HEK293 (cell line): ENCODE results near the gene ENO2.
"Not testable (repeated sequence)": the region's sequence is repeated elsewhere in the genome, so short reads cannot be mapped to it uniquely, and the experiment has no call there.

Experiments
- CTCF ChIA-PET: fragments of 350-600 bp; formaldehyde crosslinking; extraction: SDS; loops from one replicate; lab custom pipeline; 2021; ENCODE audit warnings: antibody characterized with exemption; lab: Yijun Ruan, JAX
- POLR2A ChIA-PET: fragments of 300-600 bp; formaldehyde crosslinking; extraction: SDS; loops from one replicate; lab custom pipeline; 2020; ENCODE audit warnings: antibody characterized with exemption, inconsistent platforms; lab: Yijun Ruan, JAX
- H3K27ac ChIP-seq: fragments of 200-500 bp; sonication (Bioruptor generic); 2 replicates; pipeline ENCODE4 v1.5.1; 2014; ENCODE audit warnings: low read depth, low read length, control low read depth, inconsistent platforms; ENCODE audit errors: extremely low read depth
- H3K36me3 ChIP-seq, 2 experiments: fragments of 200-500 bp in 1 of 2; sonication (Bioruptor generic) in 1 of 2; 1 replicate in 1 of 2; 2 replicates in 1 of 2; pipeline ENCODE4 v1.5.1; 2014 to 2017; ENCODE audit warnings: inconsistent platforms in 2 of 2, low read length in 2 of 2; ENCODE audit not compliant: control insufficient read depth in 2 of 2, insufficient read depth in 1 of 2
- H3K4me1 ChIP-seq: fragments of 200-500 bp; sonication (Bioruptor generic); 2 replicates; pipeline ENCODE4 v1.5.1; 2014; ENCODE audit warnings: mild to moderate bottlenecking, low read length, inconsistent platforms; ENCODE audit not compliant: control insufficient read depth, insufficient read depth
- H3K4me3 ChIP-seq: 2 replicates; pipeline ENCODE4 v1.5.1; 2011; ENCODE audit warnings: low read depth, mild to moderate bottlenecking, control low read depth, low read length, moderate library complexity
- H3K9me3 ChIP-seq: fragments of 200-500 bp; sonication (Bioruptor generic); 2 replicates; pipeline ENCODE4 v1.5.1; 2014; ENCODE audit warnings: low read depth, low read length, inconsistent platforms; ENCODE audit not compliant: control insufficient read depth, insufficient read depth
- GFI1B ChIP-seq: fragments of 450-650 bp; formaldehyde crosslinking; IDR thresholded peaks from 2 replicates; pipeline ENCODE4 v1.5.1; 2016; ENCODE audit warnings: missing biosample characterization, missing genetic modification characterization
- KLF10 ChIP-seq: fragments of 450-650 bp; IDR thresholded peaks from 2 replicates; pipeline ENCODE4 v1.5.1; 2018; ENCODE audit warnings: missing biosample characterization, mild to moderate bottlenecking, missing genetic modification characterization
- KLF7 ChIP-seq: fragments of 450-650 bp; formaldehyde crosslinking; IDR thresholded peaks from 2 replicates; pipeline ENCODE4 v1.5.1; 2016; ENCODE audit warnings: missing biosample characterization, missing genetic modification characterization, borderline replicate concordance
- KLF8 ChIP-seq: fragments of 450-650 bp; formaldehyde crosslinking; IDR thresholded peaks from 2 replicates; pipeline ENCODE4 v1.5.1; 2016; ENCODE audit warnings: missing biosample characterization, missing genetic modification characterization
- SP2 ChIP-seq: fragments of 450-650 bp; formaldehyde crosslinking; IDR thresholded peaks from 2 replicates; pipeline ENCODE4 v1.5.1; 2016; ENCODE audit warnings: missing biosample characterization, missing genetic modification characterization
- ZBTB17 ChIP-seq: fragments of 450-650 bp; formaldehyde crosslinking; IDR thresholded peaks from 2 replicates; pipeline ENCODE4 v1.5.1; 2016; ENCODE audit warnings: missing biosample characterization, missing genetic modification characterization
- ZNF121 ChIP-seq: fragments of 450-650 bp; formaldehyde crosslinking; IDR thresholded peaks from 2 replicates; pipeline ENCODE4 v1.5.1; 2016; ENCODE audit warnings: missing biosample characterization, missing genetic modification characterization
- ZNF140 ChIP-seq: fragments of 450-650 bp; formaldehyde crosslinking; IDR thresholded peaks from 2 replicates; pipeline ENCODE4 v1.5.1; 2016; ENCODE audit warnings: missing biosample characterization, missing genetic modification characterization
- ZNF155 ChIP-seq: fragments of 450-650 bp; formaldehyde crosslinking; IDR thresholded peaks from 2 replicates; pipeline ENCODE4 v1.5.1; 2016; ENCODE audit warnings: missing biosample characterization, missing genetic modification characterization
- ZNF157 ChIP-seq: fragments of 450-650 bp; formaldehyde crosslinking; IDR thresholded peaks from 2 replicates; pipeline ENCODE4 v1.5.1; 2016; ENCODE audit warnings: missing biosample characterization, missing genetic modification characterization
- ZNF223 ChIP-seq: fragments of 450-650 bp; formaldehyde crosslinking; IDR thresholded peaks from 2 replicates; pipeline ENCODE4 v1.5.1; 2016; ENCODE audit warnings: missing biosample characterization, missing genetic modification characterization
- ZNF311 ChIP-seq: fragments of 450-650 bp; formaldehyde crosslinking; IDR thresholded peaks from 2 replicates; pipeline ENCODE4 v1.5.1; 2017; ENCODE audit warnings: missing biosample characterization, missing genetic modification characterization, borderline replicate concordance
- ZNF362 ChIP-seq: fragments of 450-650 bp; formaldehyde crosslinking; IDR thresholded peaks from 2 replicates; pipeline ENCODE4 v1.5.1; 2016; ENCODE audit warnings: missing biosample characterization, missing genetic modification characterization
- ZNF366 ChIP-seq: fragments of 450-650 bp; formaldehyde crosslinking; conservative IDR thresholded peaks from 2 replicates; pipeline ENCODE4 v1.5.1; 2016; ENCODE audit warnings: missing biosample characterization, missing genetic modification characterization
- ZNF561 ChIP-seq: fragments of 450-650 bp; IDR thresholded peaks from 2 replicates; pipeline ENCODE4 v1.5.1; 2018; ENCODE audit warnings: missing biosample characterization, missing genetic modification characterization, borderline replicate concordance
- ZNF629 ChIP-seq: fragments of 450-650 bp; formaldehyde crosslinking; IDR thresholded peaks from 2 replicates; pipeline ENCODE4 v1.5.1; 2017; ENCODE audit warnings: missing biosample characterization, missing genetic modification characterization
- ZNF776 ChIP-seq: fragments of 450-650 bp; formaldehyde crosslinking; IDR thresholded peaks from 2 replicates; pipeline ENCODE4 v1.5.0; 2017; ENCODE audit warnings: missing biosample characterization, missing genetic modification characterization, borderline replicate concordance
- TF ChIP-seq, protein P1 (sequence below): fragments of 450-650 bp; IDR thresholded peaks from 2 replicates; pipeline ENCODE4 v1.5.1; 2018; ENCODE audit warnings: missing biosample characterization, mild to moderate bottlenecking, missing genetic modification characterization
- TF ChIP-seq, protein P2 (sequence below): fragments of 450-650 bp; formaldehyde crosslinking; IDR thresholded peaks from 2 replicates; pipeline ENCODE4 v1.5.1; 2017; ENCODE audit warnings: missing biosample characterization, missing genetic modification characterization

The ENO2 gene

DNA sequence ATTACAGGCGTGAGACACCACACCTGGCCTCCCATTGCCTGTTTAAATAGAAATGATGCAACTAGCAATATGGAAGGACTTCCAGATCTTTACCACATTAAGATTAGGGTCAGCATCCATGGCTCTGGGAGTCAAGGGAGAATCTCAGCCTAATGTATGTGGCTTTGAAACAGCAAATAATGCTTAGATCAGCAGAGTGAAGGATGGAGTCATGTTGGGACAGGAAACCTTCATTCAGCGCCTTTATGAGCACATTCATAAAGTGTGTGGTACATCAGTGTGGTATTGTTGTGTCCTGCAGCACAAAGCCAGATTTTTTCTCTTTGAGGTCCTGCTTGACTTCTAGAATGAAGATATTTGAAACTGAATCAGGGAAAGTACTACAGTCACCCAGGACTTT is 26.0 kb upstream of the ENO2 start:
- TF ChIP-seq ZNF366 (tag by site-specific recombination) (no peak), ZNF157 (no peak), GFI1B (tag by site-specific recombination) (peak; percentile 15; the same call in 1 of the 2 replicates), SP2 (no peak), ZBTB17 (tag by site-specific recombination) (0 out of 2 replicates have a peak, but pooled peaks have one; percentile 22), ZNF155 (tag by site-specific recombination) (no peak)
- TF ChIP-seq, protein P1, sequence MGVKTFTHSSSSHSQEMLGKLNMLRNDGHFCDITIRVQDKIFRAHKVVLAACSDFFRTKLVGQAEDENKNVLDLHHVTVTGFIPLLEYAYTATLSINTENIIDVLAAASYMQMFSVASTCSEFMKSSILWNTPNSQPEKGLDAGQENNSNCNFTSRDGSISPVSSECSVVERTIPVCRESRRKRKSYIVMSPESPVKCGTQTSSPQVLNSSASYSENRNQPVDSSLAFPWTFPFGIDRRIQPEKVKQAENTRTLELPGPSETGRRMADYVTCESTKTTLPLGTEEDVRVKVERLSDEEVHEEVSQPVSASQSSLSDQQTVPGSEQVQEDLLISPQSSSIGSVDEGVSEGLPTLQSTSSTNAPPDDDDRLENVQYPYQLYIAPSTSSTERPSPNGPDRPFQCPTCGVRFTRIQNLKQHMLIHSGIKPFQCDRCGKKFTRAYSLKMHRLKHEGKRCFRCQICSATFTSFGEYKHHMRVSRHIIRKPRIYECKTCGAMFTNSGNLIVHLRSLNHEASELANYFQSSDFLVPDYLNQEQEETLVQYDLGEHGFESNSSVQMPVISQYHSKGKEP = 0 out of 2 replicates have a peak, but pooled peaks have one; percentile 23
- TF ChIP-seq, all 188 proteins: peak for 3
- H3K4me3 ChIP-seq = no peak overlapping the region
- peaks cover 0 to 13% of the 10 kb centered on the region in 2 experiments; a peak in 1 of 3 replicates for H3K36me3 ChIP-seq
- POLR2A ChIA-PET = interaction anchor here (1.0 kb wide), 1 partner anchor 16 kb away, joined by 3 read pairs; no protein-coding TSS in a partner anchor
- no peaks in the 10 kb centered on the region for H3K4me1 ChIP-seq
- CTCF ChIA-PET = interaction anchor here (0.8 kb wide), 1 partner anchor 16 kb away, joined by 3 read pairs; no protein-coding TSS in a partner anchor
- H3K9me3 ChIP-seq = no peaks in the 10 kb centered on the region
- no peak overlapping the region for H3K27ac ChIP-seq

DNA sequence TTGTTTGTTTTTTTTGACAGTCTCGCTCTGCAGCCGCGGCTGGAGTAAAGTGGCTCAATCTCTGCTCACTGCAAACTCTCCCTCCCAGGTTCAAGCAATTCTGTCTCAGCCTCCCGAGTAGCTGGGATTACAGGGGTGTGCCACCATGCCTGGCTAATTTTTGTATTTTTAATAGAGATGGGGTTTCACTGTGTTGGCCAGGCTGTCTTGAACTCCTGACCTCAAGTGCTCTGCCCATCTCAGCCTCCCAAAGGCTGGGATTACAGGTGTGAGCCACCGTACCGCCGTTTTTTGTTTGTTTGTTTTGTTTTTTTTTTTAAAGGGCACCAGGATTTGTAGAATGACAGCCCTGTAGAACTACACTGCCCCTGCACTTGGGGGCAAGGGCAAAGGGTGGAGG is 25.6 kb upstream of the ENO2 start:
- not testable (repeated sequence) for H3K4me1 ChIP-seq, H3K27ac ChIP-seq, H3K4me3 ChIP-seq, H3K9me3 ChIP-seq
- H3K36me3 ChIP-seq = peaks cover 0 to 11% of the 10 kb centered on the region in 2 experiments; a peak in 1 of 3 replicates
- CTCF ChIA-PET = interaction anchor here (0.8 kb wide), 1 partner anchor 17 kb away, joined by 3 read pairs; no protein-coding TSS in a partner anchor
- POLR2A ChIA-PET = interaction anchor here (1.0 kb wide), 1 partner anchor 16 kb away, joined by 3 read pairs; no protein-coding TSS in a partner anchor

- POLR2A ChIA-PET = interaction anchor here (0.7 kb wide), 1 partner anchor 17 kb away, joined by 3 read pairs; the partner anchor contains the start of gene SPSB2
- not testable (repeated sequence) for H3K4me3 ChIP-seq, H3K36me3 ChIP-seq, H3K9me3 ChIP-seq, H3K4me1 ChIP-seq
- H3K27ac ChIP-seq = peak overlapping the region; percentile 78; the same call in 1 of the 2 replicates
- peak; percentile 81; the same call in 1 of the 2 replicates for TF ChIP-seq ZNF121 (tag by site-specific recombination)
- CTCF ChIA-PET = interaction anchor here (0.7 kb wide), 2 partner anchors 38 to 351 kb away, joined by 3 read pairs; partner anchors contain the start of gene USP5
Observed at GRCh38 chr12:6889775-6890573, 24.4 kb upstream of the ENO2 start.

GRCh38 chr12:6890789-6891645 is 23.4 kb upstream of the ENO2 start:
- Histone ChIP-seq H3K4me1 (no peaks in the 10 kb centered on the region), H3K4me3 (peak overlapping the region; percentile 30), H3K27ac (peak overlapping the region; percentile 78), H3K9me3 (no peaks in the 10 kb centered on the region), H3K36me3 (no peaks in the 10 kb centered on the region)
- ChIA-PET CTCF (interaction anchor here (0.6 to 2.4 kb wide), 23 partner anchors 10 to 202 kb away, joined by 3 to 35 read pairs (median 5); partner anchors contain the start of genes C12orf57, RNU7-1, SPSB2 and TPI1), POLR2A (interaction anchor here (0.6 to 2.8 kb wide), 21 partner anchors 9 to 281 kb away, joined by 3 to 56 read pairs (median 6); partner anchors contain the start of genes C12orf57, CDCA3, ENO2 and LRRC23)
- peak; percentile 85 for TF ChIP-seq KLF8 (tag by site-specific recombination)
- TF ChIP-seq ZNF140 (tag by site-specific recombination) = no peak
- peak; percentile 91 for TF ChIP-seq KLF10 (tag by site-specific recombination)
- no peak for TF ChIP-seq ZNF223 (tag by site-specific recombination)
- no peak for TF ChIP-seq ZNF311
- no peak for TF ChIP-seq ZNF776 (tag by site-specific recombination)
- TF ChIP-seq ZNF629 (tag by site-specific recombination) = peak; percentile 69
- TF ChIP-seq, protein P2, sequence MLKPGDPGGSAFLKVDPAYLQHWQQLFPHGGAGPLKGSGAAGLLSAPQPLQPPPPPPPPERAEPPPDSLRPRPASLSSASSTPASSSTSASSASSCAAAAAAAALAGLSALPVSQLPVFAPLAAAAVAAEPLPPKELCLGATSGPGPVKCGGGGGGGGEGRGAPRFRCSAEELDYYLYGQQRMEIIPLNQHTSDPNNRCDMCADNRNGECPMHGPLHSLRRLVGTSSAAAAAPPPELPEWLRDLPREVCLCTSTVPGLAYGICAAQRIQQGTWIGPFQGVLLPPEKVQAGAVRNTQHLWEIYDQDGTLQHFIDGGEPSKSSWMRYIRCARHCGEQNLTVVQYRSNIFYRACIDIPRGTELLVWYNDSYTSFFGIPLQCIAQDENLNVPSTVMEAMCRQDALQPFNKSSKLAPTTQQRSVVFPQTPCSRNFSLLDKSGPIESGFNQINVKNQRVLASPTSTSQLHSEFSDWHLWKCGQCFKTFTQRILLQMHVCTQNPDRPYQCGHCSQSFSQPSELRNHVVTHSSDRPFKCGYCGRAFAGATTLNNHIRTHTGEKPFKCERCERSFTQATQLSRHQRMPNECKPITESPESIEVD = 0 out of 2 replicates have a peak, but pooled peaks have one; percentile 15
- 0 out of 2 replicates have a peak, but pooled peaks have one; percentile 49 for TF ChIP-seq ZNF362 (tag by site-specific recombination)
- TF ChIP-seq ZNF561 (tag by site-specific recombination) = peak; percentile 94
- peak; percentile 78; the same call in 1 of the 2 replicates for TF ChIP-seq KLF7
